Stimulated activated CD4-positive, alpha-beta T cell treated with anti-CD3 and anti-CD28 coated beads, Interleukin-2, amount 100 ng/mL, for 24 hours (primary cell): ENCODE results near the gene NYNRIN.
"Not testable (repeated sequence)": the region's sequence is repeated elsewhere in the genome, so short reads cannot be mapped to it uniquely, and the experiment has no call there.

Experiments
- DNase-seq, 2 donors: peaks; one replicate each; pipeline ENCODE4 v3.0.0-alpha.2; 2020

The NYNRIN gene

DNA sequence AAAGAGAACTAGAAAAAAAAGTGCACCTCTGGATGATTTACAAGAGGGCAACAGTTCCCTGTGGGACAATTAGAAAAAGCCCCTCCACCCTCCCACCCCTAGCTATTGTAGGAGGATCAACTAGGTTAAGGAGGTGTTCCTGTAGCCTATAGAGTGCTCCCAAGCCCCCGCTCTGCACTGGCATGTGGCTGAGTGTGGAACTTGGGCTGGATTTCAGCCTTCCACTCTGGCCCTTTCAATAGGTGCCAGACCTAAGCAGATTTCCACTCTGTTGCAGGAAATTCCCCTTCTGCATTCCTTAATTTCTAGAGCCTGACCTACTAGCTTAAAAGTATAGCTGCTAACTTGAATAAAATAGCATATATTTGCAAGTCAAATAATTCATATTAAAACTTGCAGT lies 28.1 kb upstream of the NYNRIN start:
- no peak for DNase-seq

DNA sequence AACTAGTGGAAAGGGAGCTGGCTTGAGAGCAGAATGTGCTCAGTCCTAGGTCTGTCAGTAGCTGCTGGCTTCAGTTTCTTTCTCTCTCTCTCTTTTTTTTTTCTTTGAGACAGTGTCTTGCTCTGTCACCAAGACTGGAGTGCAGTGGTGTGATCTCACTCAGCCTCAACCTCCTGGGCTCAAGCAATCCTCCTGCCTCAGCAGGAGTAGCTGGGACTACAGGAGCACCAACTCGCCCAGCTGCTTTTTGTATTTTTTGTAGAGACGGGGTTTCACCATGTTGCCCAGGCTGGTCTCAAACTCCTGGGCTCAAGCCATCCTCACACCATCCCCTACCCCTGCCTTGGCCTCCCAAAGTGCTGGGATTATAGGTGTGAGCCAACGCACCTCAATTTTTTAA lies 27.2 kb upstream of the NYNRIN start:
- DNase-seq: not testable (repeated sequence)

DNA sequence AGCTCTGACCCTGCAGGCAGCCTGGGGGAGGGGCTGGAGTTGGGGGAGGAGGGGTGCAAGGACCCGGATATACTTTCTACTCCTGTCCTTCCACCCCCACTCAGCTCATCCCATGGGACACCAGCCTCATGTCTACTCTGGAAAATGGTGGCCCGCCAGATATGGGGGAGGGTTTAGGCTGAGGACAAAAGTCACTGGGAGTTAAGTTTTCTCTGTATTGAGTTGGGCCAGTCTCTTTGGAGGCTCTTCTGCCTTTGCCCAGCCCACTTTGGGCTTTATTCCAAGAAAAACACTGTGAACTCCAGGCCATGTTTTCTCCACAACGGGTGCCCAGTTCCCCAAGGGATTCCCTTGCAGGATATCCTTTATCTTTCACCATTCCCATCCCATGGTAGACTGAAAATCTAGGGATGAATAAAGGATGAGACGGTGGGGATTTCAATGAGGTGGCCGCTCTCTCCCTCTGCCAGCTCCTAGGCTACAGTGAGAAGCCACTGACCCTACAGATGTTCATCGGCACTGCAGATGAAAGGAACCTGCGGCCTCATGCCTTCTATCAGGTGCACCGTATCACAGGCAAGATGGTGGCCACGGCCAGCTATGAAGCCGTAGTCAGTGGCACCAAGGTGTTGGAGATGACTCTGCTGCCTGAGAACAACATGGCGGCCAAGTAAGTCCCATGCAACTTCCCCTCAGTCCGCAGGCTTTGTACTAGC lies 25.9 kb upstream of the NYNRIN start:
- DNase-seq: no peak

DNA sequence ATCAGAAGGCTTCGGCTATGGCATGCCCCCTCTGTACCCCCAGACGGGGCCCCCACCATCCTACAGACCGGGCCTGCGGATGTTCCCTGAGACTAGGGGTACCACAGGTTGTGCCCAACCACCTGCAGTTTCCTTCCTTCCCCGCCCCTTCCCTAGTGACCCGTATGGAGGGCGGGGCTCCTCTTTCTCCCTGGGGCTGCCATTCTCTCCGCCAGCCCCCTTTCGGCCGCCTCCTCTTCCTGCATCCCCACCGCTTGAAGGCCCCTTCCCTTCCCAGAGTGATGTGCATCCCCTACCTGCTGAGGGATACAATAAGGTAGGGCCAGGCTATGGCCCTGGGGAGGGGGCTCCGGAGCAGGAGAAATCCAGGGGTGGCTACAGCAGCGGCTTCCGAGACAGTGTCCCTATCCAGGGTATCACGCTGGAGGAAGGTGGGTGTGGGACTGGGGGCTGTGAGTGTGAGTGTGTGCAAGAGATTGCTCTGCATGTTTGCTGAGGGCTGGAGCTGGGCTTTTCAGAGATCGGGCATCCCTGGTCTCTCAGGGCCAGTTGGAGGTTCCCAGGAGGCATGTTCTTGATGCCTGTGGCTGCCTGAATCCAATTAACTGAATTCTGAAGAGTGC lies 22.2 kb upstream of the NYNRIN start:
- DNase-seq: no peak

DNA sequence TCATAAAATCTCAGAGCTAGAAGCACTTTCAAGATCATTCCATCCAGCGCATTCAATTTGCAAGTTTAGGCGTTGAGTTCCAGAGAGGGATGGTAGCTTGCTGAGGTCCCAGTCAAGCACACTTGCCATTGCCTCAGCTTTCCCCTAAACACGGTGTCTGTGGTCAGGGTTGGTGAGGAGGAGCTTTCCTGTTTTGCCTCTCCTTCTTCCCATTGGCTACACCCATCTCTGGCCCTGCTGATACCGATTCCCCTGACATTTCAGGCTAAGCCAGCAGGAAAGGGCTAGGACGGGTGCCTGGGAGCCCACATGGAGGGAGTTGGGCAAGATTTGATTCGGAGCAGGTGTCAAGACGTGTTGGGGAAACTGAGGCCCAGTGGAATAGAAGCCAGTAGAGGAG lies 21.7 kb upstream of the NYNRIN start:
- DNase-seq: no peak

DNA sequence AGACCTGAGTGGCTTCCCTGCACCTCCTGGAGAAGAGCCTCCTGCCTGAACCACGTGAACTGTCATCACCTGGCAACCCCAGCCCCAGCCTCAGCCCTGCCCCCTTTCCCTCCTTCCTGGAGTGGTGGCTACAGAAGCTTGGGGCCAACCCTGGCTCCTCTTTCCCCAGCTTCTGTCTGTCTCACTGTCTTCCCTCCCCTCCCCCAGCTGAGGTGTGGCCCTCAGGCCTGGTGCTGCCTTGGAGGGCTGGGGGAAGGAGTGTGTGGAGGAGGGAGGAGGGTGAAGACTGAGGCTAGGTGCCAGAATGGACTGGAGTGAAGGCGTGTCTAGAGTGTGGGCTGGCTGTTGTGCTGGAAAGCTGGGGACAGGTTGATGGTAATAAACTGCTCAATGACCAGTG lies 21.1 kb upstream of the NYNRIN start:
- DNase-seq: no peak

DNA sequence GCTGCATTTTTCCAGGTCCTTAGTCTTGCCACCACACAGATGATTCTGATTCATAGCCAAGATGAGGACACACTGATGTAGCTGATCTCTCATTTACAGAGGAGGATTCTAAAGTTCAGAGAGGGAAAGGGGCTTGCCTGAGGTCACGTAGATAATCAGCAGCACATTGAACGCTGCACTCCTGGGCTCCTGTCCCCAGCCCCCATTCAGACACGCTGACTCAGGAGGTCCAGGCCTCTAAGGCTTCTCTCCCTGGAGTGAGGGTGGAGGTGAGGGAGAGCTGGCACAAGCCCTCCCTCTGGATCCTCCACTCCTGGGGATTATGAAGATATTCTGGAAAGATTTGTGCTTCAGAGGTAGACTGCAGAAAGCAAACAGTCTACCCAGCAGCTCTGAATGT lies 20.5 kb upstream of the NYNRIN start:
- no peak for DNase-seq

DNA sequence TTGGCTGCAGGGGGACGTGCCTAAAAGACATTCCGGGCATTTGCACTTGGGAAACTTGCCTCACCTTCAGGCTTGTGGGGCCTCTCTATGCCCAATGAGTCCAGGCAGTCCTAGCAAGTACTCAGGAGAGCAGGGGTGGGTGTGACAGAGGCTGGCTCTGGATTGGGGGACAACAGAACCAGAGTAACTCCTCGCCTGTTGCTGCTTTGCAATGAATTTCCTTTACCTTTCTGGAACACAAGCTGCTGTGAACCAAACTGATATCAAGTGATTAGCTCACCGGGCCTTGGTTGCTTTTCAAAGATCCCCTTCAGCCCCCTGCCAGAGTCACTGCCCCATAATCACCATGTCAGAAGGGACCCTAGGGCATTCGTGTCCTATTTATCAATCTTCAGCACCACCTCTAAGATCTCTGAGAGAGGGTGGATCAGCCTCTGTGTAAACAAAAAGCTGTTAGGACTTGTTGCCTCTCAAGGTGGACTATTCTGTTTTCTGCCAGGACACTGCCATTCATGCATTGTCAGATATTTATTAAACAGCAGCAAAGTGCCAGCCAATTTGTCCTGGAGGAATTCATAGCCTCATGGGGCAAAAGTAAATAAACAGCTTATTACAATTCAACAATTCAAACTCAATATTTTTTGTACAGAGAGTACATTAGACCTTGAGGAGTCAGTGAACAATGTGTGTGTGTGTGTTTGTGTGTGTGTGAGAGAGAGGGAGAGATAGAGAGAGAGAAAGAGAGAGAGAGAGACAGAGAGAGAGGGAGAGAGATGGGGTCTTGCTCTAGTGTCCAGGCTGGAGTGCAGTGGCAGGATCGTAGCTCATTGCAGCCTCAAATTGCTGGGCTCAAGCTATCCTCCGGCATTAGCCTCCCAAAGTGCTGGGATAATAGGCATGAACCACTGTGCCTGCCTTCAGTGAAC lies 19.6 kb upstream of the NYNRIN start:
- no peak for DNase-seq

DNA sequence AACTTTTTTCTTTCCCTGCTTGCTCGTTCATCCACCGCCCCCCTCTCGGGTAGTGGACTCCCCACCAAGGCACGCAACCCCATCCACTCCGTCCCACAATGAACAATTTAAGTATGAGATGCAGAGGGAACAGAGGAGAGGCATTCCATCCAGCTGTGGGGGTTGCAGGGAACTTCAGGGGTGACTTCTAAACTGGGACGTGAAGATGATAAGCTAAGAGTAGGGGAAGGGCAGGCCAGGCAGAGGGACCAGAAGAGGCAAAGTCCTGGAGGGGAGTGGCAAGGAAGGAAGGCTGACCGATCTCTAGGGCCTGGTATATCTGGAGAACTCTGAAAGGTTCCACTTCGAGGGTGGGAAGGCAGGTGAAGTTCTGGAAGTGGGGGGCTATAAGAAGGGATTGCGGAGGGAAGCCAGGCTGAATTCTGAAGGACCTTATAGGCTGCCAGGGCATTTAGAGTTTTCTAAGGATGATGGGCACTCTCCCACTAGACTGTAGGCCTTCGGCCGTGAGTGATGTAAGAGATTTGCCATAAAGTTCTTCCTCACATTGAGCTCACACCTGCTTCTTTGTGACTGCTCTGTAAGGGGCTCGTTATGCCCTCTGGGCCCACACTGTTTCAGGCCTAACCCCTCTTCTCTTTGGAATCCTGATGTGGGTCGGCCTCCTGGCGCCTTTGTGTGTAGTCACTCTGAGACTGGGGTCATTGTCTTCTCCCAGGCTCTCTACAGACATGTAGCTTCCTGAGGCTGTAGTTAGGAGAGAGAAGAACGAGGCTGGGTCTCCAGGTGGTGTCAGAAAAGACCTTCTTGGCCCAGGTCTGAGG lies 18.7 kb upstream of the NYNRIN start:
- DNase-seq: no peak

DNA sequence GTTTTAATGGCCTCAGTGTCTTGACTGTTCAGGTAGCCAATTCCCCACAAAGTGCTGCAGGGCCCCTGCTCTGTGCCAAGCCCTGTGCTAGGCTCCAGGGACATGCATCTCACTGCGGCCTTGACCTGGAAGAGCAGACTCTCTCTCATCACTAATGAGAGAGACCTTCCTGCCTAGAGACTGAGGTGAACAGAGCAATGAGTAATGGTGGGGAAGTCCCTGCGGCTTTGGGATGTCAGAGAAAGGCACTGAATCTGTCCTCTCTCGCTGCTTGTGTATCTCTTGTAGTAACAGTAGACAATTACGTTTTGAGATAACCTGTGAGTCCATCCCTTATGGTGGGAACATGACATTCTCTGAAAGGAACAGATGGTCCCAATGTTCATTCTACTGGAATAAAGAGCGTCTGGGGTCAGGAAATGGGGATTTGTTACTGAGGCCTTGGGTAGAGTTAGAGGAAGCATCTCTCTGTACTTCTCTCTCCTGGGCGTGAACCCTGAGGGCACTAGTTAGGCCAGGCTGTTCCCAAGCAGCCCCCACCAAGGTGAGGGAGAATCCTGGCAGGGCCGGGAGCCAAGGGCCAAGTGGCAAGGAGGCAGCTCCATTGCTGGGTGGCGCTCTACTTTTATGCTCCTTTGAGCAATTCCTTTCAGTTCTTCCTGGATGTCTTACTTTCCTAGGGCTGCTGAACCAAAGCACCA lies 17.3 kb upstream of the NYNRIN start:
- DNase-seq: no peak

DNA sequence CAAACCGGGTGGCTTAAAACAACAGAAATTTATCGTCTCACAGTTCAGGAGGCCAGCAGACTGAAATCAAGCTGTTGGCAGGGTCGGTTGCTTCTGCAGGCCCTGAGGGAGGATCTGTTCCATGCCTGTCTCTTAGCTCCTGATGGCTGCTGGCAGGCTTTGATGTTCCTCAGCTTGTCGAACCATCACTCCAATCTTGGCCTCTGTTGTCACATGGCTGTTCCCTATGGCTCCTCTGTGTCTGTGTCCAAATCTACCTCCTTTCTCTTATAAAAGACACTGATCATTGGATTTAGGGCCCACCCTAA lies 16.8 kb upstream of the NYNRIN start:
- no peak for DNase-seq

DNA sequence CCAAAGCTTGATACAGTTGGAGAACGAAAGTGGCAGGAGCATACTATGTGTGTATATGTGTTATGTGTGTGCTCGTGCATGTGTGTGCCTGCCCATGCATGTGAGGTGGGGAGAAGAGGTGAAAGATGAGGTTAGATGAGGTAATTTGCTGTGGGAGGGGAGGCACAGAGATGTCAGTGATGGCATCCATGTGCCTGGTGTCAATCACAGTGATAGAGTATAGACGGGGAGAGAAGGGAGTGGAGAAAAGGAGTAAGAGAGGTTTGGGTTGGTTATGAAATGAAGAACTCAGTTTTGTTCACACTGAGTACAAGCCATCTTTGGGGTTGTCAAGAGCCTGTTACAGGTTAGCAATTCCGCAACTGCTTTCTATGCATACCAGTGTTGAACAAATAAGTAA lies 14.6 kb upstream of the NYNRIN start:
- no peak for DNase-seq

DNA sequence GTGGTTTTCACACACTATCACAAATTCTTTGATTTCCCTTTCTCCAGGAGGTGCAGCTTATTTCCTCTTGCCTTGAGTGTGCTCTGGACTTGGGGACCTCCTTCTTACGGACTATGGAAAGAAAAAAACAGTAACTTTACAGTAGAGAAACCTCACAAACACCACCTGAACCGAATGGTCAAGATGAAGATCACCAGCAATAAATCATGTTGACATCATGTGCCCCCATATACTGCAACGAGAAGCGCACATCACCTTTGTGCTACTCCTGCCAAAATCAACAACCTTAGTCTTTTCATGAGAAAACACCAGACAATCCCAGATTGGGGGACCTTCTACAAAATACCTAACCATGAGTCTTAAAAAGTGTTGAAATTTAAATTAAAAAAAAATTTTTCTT lies 13.3 kb upstream of the NYNRIN start:
- no peak for DNase-seq

DNA sequence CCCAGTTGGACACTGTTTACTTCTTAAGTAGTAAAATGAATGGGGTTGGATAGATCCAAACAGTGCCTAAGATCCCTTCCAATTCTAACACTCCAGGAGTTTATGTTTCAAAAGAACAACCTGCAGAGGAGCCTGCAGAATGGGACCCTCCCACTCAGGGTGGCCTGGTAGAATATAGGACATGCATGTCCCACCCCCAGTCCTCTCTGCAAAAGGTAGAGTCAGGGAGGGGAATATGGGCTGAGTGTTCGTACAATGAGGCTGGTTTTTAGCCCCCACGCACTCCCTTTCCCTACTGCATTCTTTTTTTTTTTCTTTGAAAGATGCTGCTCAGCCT lies 11.8 kb upstream of the NYNRIN start:
- DNase-seq: no peak

DNA sequence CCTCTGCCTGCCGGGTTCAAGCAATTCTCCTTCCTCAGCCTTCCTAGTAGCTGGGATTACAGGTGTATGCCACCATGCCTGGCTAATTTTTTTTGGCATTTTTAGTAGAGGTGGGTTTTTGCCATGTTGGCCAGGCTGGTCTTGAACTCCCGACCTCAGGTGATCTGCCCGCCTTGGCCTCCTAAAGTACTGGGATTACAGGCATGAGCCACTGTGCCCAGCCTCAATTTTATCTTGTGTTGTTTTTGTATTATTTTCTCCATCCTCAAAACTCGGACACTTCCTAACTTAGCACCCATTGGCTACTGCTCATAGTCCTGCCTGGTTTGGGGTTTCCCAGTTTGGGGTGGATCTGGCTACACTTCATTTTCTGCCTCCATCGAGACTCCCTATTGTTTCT lies 11.2 kb upstream of the NYNRIN start:
- DNase-seq: not testable (repeated sequence)

DNA sequence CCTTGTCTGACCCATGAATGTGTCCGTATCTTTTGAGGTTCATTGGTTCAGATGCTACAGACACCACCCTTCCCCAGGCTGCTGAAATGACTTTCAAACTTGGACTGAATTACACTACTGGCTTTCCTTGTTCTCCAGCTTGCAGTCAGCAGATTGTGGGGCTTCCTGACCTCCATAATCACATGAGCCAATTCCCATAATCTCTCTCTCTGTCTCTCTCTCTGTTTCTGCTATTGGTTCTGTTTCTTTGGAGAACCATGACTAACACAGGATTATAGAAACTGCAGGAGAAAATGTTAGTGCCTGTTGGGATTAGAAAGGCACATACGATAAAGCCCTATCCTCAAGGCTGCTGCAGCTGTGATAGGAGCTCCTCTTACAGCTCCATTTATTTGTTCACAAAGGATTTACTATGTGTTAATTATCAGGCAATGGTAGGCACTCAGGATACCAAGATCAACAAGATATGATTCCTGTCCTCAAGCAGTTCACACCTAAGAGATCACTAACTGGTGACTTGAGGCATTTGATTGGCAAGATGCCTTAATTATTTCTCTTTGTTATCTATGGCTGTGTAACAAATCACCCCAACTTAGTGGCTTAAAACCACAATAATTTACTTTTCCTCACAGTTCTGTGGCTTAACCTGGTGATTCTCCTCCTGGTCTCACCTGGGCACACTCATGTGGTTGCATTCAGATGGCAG lies 10.2 kb upstream of the NYNRIN start:
- no peak for DNase-seq

DNA sequence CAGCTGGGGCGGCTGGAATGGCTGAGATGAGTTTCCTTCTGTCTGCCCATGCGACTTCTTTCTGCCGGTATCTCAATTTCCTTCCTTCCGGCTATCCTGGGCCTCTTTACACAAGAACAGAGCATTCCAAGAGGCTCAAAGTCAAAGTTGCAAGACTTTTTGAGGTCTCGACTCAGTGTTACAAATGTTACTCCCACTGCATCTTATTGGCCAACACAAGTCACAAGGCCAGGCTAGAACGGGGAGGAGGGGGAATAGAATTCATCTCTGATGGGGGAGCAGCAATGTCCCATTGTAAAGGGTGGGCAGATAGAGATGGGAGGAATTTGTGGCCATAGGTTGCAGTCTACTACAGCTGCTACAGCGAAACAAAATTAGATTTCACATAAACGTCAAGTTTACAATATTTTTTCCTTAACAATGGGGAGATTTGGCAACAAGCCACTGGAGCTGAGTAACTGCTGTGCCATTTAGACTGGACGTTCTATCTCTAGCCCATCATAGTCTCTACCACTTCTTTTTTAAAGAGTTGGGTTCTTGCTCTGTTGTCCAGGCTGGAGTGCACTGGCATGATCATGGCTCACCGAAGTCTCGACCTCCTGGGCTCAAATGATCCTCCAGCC lies 9.5 kb upstream of the NYNRIN start:
- DNase-seq: no peak

DNA sequence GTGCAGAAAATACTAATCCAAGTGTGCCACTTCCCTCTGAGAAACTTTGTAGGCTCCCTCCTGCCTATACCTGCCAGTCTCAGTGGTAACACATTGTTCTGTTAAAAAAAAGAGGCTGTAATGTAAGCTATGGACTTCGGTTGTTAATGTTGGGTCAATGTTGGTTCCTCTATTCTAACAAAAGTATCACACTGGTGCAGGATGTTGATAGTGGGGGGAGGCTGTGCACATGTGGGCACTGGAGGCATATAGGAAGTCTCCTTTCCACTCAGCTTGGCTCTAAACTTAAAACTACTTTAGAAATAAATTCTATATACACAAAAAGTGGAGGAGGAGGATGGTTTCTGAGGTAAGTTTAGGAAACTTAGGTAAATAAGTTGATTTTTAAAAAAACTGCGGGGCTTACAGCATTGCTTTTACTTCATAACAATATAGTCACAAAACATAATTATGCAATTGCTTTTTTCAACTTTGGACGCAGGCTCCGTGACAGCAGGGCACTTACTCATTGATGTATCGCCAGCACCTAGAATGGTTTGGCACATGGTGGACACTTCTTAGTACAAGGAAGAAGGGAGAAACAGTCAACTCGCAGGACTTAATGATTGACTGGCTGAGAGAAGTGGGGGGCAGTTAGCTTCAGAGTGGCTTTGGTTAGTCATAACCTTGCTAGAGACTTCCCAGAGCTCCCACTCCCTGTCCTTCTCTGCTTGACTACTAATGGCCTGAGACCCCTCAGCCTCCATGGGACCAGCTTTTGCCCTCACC lies 7.9 kb upstream of the NYNRIN start:
- DNase-seq: no peak

DNA sequence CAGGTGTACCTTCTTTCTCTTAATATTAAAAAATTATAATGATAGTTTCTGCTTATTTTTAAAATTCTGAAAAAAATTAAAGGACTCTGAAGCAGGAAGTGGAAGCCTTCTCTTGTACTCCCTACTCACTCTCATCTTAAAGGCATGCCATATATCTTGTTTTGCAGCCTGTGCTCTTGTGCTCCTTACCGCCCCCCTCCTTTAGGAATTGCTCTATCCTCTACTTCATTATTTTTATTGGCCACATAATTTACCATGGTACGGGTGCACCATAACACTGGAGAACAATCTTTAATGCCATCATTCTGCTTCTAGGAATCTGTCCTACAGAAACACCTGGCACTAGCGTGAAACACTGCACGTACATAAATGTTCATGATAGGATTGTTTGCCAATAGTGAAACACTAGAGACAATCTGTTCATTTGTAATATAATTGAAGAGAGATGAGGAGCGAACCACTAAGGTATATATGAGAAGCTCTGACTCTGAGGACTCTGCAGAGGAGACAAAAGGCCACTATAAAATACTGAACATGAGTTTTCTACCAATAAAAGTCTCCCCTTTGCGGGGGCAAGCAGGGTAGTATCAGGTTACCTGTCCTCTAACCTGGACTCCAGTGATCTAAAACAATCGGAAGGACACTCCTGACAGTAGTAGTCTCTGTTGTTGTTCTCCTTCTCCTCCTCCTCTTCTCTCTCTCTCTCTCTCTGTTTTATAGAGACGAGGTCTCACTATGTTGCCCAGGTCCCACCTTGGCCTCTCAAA lies 6.3 kb upstream of the NYNRIN start:
- DNase-seq: no peak

DNA sequence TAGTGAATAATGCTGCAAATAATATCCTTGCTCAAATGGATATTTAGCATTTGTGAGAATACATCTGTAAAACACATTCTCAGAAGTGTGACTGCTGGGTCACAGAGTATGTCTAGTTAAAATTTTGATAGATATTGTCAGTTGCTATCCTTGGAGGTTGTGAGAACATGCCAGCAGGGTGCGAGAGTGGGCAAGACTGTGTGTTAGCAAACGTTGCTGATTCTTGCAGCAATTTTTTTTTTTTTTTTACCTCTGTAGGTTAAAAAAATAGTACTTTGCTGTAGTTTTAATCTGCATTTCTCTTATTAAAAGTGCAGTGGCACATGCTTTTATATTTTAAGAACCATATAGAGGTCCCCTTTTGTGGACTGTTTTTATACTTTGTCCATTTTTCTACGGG lies 4.5 kb upstream of the NYNRIN start:
- no peak for DNase-seq
